ENCODE data around the gene ABCB8. TPM values are rescaled to one million over a fixed set of nuclear protein-coding genes. Genes with fewer than 3 reads are reported as not detected.

The ABCB8 gene
- total RNA-seq, 2 donors from 2014 or later: 11.9 to 20.6 TPM

DNA sequence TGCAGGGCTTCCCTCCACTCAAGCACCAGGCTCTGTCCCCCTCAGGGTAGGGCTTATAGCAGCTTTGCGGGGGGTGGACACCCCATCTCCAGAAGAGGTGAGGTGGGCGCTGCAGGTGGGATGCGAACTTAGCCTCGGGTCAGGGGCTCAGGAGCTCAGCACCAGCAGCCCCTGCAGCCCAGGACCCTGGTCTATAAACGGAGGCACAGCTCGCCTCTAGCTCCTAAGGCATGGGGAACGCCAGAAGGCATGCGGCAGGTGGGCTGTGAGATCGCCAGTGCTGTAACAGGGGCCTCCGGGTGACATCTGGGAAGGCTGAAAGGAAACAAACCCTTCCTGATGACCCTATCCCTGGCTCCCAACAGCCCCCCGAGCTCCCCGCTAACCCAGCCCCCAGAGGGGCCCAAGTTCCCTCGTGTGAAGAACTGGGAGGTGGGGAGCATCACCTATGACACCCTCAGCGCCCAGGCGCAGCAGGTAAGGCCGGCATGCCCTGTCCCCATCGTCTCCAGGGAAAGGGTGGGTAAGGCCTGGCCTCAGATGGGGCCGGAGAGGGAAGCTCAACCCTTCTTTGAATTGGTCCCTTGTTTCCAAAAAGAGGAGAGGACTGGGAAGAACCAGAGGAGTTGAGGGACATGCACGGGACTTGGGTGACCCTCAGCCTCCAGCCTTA lies 33.3 kb upstream of the ABCB8 start:
- no peak for TF ChIP-seq CTCF (IDR thresholded peaks at IDR 0.05)
- DNase-seq (ENCODE audit: low spot score): no peak
- no peaks in the 10 kb centered on the region for H3K27me3 ChIP-seq
- peaks cover 0 to 29% of the 10 kb centered on the region in 2 donors for H3K4me1 ChIP-seq
- peak overlapping the region; percentile 7 to 76 for H3K27ac ChIP-seq
- peak overlapping the region; percentile 27 to 45 for H3K4me3 ChIP-seq
- H3K36me3 ChIP-seq: no peaks in the 10 kb centered on the region
- no peaks in the 10 kb centered on the region for H3K9me3 ChIP-seq

DNA sequence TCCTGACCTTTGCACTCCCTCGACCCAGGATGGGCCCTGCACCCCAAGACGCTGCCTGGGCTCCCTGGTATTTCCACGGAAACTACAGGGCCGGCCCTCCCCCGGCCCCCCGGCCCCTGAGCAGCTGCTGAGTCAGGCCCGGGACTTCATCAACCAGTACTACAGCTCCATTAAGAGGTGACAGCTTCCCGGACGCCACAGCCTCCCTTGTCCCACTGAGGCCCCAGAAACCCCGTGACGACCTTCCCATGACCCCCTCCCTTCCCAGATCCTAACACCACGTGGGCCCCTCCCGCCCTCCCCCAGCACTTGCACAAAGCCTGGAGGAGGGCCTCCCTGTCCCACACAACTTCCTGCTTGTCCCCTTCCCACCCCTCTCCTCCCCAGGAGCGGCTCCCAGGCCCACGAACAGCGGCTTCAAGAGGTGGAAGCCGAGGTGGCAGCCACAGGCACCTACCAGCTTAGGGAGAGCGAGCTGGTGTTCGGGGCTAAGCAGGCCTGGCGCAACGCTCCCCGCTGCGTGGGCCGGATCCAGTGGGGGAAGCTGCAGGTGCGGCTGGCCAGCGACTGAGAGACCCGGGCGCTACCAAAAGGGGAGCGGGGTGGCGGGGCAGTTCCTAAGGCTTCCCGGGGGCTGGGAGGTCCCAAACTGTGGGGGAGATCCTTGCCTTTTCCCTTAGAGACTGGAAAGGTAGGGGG lies 31.7 kb upstream of the ABCB8 start:
- no peak for DNase-seq (ENCODE audit: low spot score)
- Histone ChIP-seq H3K27me3 (no peaks in the 10 kb centered on the region), H3K9me3 (no peaks in the 10 kb centered on the region), H3K36me3 (no peaks in the 10 kb centered on the region), H3K4me1 (peaks cover 0 to 26% of the 10 kb centered on the region in 2 donors), H3K27ac (no peak overlapping the region), H3K4me3 (peak overlapping the region in 1 of 2 donors; percentile 1)
- no peak for TF ChIP-seq CTCF (IDR thresholded peaks at IDR 0.05)

GRCh38 chr7:150997075-150997511 lies 31.2 kb upstream of the ABCB8 start:
- Histone ChIP-seq H3K27me3 (no peaks in the 10 kb centered on the region), H3K27ac (no peak overlapping the region), H3K36me3 (no peaks in the 10 kb centered on the region), H3K4me1 (peaks cover 0 to 26% of the 10 kb centered on the region in 2 donors), H3K9me3 (no peaks in the 10 kb centered on the region), H3K4me3 (no peak overlapping the region)
- no peak for DNase-seq (ENCODE audit: low spot score)
- TF ChIP-seq CTCF (IDR thresholded peaks at IDR 0.05): no peak

DNA sequence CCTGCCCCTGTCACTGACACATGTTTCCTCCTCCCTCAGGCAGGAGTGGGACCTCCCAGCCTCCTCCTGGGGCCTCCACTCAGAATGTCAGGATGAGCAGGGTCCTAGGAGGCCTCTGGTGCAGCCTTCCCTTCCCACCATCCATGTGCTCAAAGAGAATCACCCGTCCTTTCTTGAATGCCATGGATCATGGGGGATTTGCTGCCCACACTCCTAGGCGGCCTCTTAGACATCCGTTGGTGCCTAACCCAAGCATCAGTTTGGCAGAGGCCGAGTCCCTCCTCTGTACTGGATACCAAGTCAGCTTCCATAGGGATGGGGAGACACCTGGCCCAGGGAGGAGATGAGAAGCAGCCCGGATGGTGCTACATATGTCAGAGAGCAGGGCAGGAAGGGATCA lies 30.4 kb upstream of the ABCB8 start:
- no peaks in the 10 kb centered on the region for H3K27me3 ChIP-seq
- no peak overlapping the region for H3K4me3 ChIP-seq
- H3K36me3 ChIP-seq: no peaks in the 10 kb centered on the region
- H3K4me1 ChIP-seq: peaks cover 0 to 26% of the 10 kb centered on the region in 2 donors
- no peak overlapping the region for H3K27ac ChIP-seq
- TF ChIP-seq CTCF (IDR thresholded peaks at IDR 0.05): no peak
- no peaks in the 10 kb centered on the region for H3K9me3 ChIP-seq
- DNase-seq (ENCODE audit: low spot score): no peak

GRCh38 chr7:150998341-150998740 lies 29.9 kb upstream of the ABCB8 start:
- DNase-seq (ENCODE audit: low spot score): no peak
- H3K9me3 ChIP-seq: no peaks in the 10 kb centered on the region
- no peak overlapping the region for H3K27ac ChIP-seq
- H3K4me1 ChIP-seq: peaks cover 0 to 26% of the 10 kb centered on the region in 2 donors
- H3K27me3 ChIP-seq: no peaks in the 10 kb centered on the region
- no peak for TF ChIP-seq CTCF (IDR thresholded peaks at IDR 0.05)
- no peak overlapping the region for H3K4me3 ChIP-seq
- no peaks in the 10 kb centered on the region for H3K36me3 ChIP-seq
